Heart left ventricle (tissue), 16 donors: ENCODE data around the gene FOXO6. TPM values are rescaled to one million over a fixed set of nuclear protein-coding genes. Genes with fewer than 3 reads are reported as not detected.

Experiments used
- ATAC-seq, 4 donors: fragments of 200-7000 bp; cut with Tn5 transposase; one replicate each; pipeline ENCODE4 v1.9.1; 2020 to 2022; ENCODE audit warnings: moderate library complexity in 4 of 4, mild to moderate bottlenecking in 3 of 4, moderate number of reproducible peaks in 1 of 4
- DNase-seq, 5 donors: peaks; one replicate each; pipeline ENCODE4 v3.0.0-alpha.2; 2020
- H3K27ac ChIP-seq, 12 donors: fragments of 200-600 bp; sonication (generic) in 4 of 12; one replicate each; pipeline versions ENCODE4 v1.5.0 to v1.8.0; 2016 to 2022; ENCODE audit warnings: mild to moderate bottlenecking in 2 of 12
- H3K27me3 ChIP-seq, 9 donors: fragments of 200-600 bp; sonication (generic) in 2 of 9; one replicate each; pipeline versions ENCODE4 v1.5.1 to v1.8.0; 2016 to 2022; ENCODE audit warnings: mild to moderate bottlenecking in 3 of 9
- H3K36me3 ChIP-seq, 9 donors: fragments of 200-600 bp; sonication (generic) in 2 of 9; one replicate each; pipeline versions ENCODE4 v1.5.0 to v1.8.0; 2018 to 2022; ENCODE audit warnings: mild to moderate bottlenecking in 2 of 9
- H3K4me1 ChIP-seq, 12 donors: fragments of 200-600 bp; sonication (generic) in 4 of 12; one replicate each; pipeline versions ENCODE4 v1.5.0 to v1.8.0; 2016 to 2022; ENCODE audit warnings: mild to moderate bottlenecking in 3 of 12
- H3K4me3 ChIP-seq, 12 donors: fragments of 200-600 bp; sonication (generic) in 4 of 12; one replicate each; pipeline versions ENCODE4 v1.5.0 to v1.8.0; 2017 to 2022; ENCODE audit warnings: mild to moderate bottlenecking in 9 of 12, moderate library complexity in 4 of 12
- H3K9me3 ChIP-seq, 12 donors: fragments of 200-600 bp; sonication (generic) in 4 of 12; one replicate each; pipeline versions ENCODE4 v1.5.0 to v1.8.0; 2016 to 2022; ENCODE audit warnings: mild to moderate bottlenecking in 1 of 12
- POLR2A ChIP-seq, 2 donors: fragments of 450-650 bp; IDR thresholded peaks; one replicate each; pipeline ENCODE4 v1.6.1; 2017; ENCODE audit warnings: antibody characterized with exemption in 2 of 2, mild to moderate bottlenecking in 2 of 2, moderate library complexity in 2 of 2
- WGBS, 4 donors: extraction: QIAGEN DNeasy Blood & Tissue Kit in 2 of 4; methylation state at CpG; one replicate each; pipeline versions ENCODE4 v1.1.5 to v1.1.7; 2013 to 2018; 5-methylcytosine and 5-hydroxymethylcytosine counted together
- intact Hi-C, 10 donors: fragments of 100-400 bp; cut with DNase I; formaldehyde crosslinking; loops; one replicate each; pipeline versions ENCODE4 v1.11.1 to v1.14.2; 2022
- polyA plus RNA-seq, 2 donors: library from polyadenylated mRNA; stranded (reverse); fragments of 200-250 nt; gene quantifications; one replicate each; pipeline ENCODE4 v1.2.3, GENCODE V29; 2013
- total RNA-seq, 9 donors: library from RNA; depleted of rRNA in 2 of 9; stranded (reverse); fragments of >200 nt in 2 of 9; fragmentation: NEBNext Ultra II Directional in 3 of 9; extraction: Animal tissue kit (Norgen Biotek cat#: 25700) in 3 of 9; gene quantifications; one replicate each; pipeline versions ENCODE4 v1.1.0 to v1.2.4, GENCODE V29; 2016 to 2023
- TF ChIP-seq, protein P1 (sequence below), 12 donors: fragments of 200-600 bp; sonication (generic) in 4 of 12; IDR thresholded peaks; one replicate each; pipeline versions ENCODE4 v1.5.0 to v1.8.0; 2018 to 2022; ENCODE audit warnings: antibody characterized with exemption in 12 of 12, mild to moderate bottlenecking in 5 of 12
- donor health status: ischemic (EF 13 %, LVEDD 7.1; RV severe dilation, severe dysfunction).
- donor health status: healthy with polysubstance abuse.
- donor health status: DM: no; HTN: yes; CAD: no.
- donor health status: DM: no; HTN: no; CAD: no.
- donor health status: ischemic (EF 25% LVEDD 6.9; RV normal size, moderate dysfunction).
- donor health status: ischemic (EF 25% LVEDD 5.7; RV mildly dilated, moderate dysfunction).
- donor health status: healthy.
- donor health status: DM: yes; HTN: yes; CAD: no.
- donor health status: ischemic (EF 35%, LVEDD 5.7; RV mildly dilated, moderate dysfunction).
- donor health status: nonischemic (EF 11% LVEDD 7.7; RV severe dilation, severe dysfunction).
- donor health status: DM: yes; HTN: yes; CAD: no.
- donor health status: PGD.
- donor health status: ischemic (EF 29% LVEDD 5.4; RV normal size, mild dysfunction).
- donor health status: nonischemic (EF 23%, LVEDD 6.1; RV moderate dilation, normal function).

The FOXO6 gene
- total and polyA plus RNA-seq, 11 donors = 0.69 to 4.8 (median 1.4) TPM

GRCh38 chr1:41396084-41396483, 34.9 kb downstream of the FOXO6 start:
- no peak for ATAC-seq
- no peak for DNase-seq
- H3K27me3 ChIP-seq = peaks cover 0 to 4% (median 0%) of the 10 kb centered on the region in 9 donors
- intact Hi-C loops = loop anchor here in 1 of 10 donors (5.0 kb wide), 1 partner anchor 39 kb away; no protein-coding TSS in a partner anchor
- no peak for TF ChIP-seq POLR2A (IDR thresholded peaks at IDR 0.05)
- TF ChIP-seq, protein P1, sequence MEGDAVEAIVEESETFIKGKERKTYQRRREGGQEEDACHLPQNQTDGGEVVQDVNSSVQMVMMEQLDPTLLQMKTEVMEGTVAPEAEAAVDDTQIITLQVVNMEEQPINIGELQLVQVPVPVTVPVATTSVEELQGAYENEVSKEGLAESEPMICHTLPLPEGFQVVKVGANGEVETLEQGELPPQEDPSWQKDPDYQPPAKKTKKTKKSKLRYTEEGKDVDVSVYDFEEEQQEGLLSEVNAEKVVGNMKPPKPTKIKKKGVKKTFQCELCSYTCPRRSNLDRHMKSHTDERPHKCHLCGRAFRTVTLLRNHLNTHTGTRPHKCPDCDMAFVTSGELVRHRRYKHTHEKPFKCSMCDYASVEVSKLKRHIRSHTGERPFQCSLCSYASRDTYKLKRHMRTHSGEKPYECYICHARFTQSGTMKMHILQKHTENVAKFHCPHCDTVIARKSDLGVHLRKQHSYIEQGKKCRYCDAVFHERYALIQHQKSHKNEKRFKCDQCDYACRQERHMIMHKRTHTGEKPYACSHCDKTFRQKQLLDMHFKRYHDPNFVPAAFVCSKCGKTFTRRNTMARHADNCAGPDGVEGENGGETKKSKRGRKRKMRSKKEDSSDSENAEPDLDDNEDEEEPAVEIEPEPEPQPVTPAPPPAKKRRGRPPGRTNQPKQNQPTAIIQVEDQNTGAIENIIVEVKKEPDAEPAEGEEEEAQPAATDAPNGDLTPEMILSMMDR (IDR thresholded peaks at IDR 0.05) = no peak
- no peak overlapping the region for H3K4me3 ChIP-seq
- WGBS, 4 donors = 34 to 52% (median 45%) methylated on average over 12 to 14 of the region's 14 CpGs
- H3K36me3 ChIP-seq = no peaks in the 10 kb centered on the region
- peaks cover 0 to 9% (median 0%) of the 10 kb centered on the region in 12 donors for H3K9me3 ChIP-seq
- peaks cover 0 to 45% (median 5%) of the 10 kb centered on the region in 12 donors for H3K4me1 ChIP-seq
- no peak overlapping the region for H3K27ac ChIP-seq

GRCh38 chr1:41397020-41397419, 35.8 kb downstream of the FOXO6 start:
- intact Hi-C loops = loop anchor here in 1 of 10 donors (5.0 kb wide), 1 partner anchor 40 kb away; no protein-coding TSS in a partner anchor
- Histone ChIP-seq H3K27ac (no peak overlapping the region), H3K36me3 (no peaks in the 10 kb centered on the region), H3K4me1 (peaks cover 0 to 39% (median 5%) of the 10 kb centered on the region in 12 donors), H3K4me3 (no peak overlapping the region), H3K27me3 (peaks cover 0 to 4% (median 0%) of the 10 kb centered on the region in 9 donors), H3K9me3 (peaks cover 0 to 9% (median 0%) of the 10 kb centered on the region in 12 donors)
- TF ChIP-seq, protein P1 (IDR thresholded peaks at IDR 0.05) = no peak
- TF ChIP-seq POLR2A (IDR thresholded peaks at IDR 0.05) = no peak
- no peak for DNase-seq
- ATAC-seq = no peak
- 75 to 86% (median 80%) methylated on average over 5 of the region's 5 CpGs for WGBS, 4 donors

- no peak for DNase-seq
- intact Hi-C loops = loop anchor here in 1 of 10 donors (5.0 kb wide), 1 partner anchor 41 kb away; no protein-coding TSS in a partner anchor
- 80 to 94% (median 82%) methylated on average over 3 of the region's 3 CpGs for WGBS, 4 donors
- peaks cover 0 to 38% (median 5%) of the 10 kb centered on the region in 12 donors for H3K4me1 ChIP-seq
- no peaks in the 10 kb centered on the region for H3K36me3 ChIP-seq
- no peak overlapping the region for H3K4me3 ChIP-seq
- no peak overlapping the region for H3K27ac ChIP-seq
- TF ChIP-seq, protein P1 (IDR thresholded peaks at IDR 0.05) = no peak
- ATAC-seq = peak in 2 of 4 donors; percentile 11 to 30
- H3K9me3 ChIP-seq = peaks cover 0 to 9% (median 0%) of the 10 kb centered on the region in 12 donors
- H3K27me3 ChIP-seq = peaks cover 0 to 4% (median 0%) of the 10 kb centered on the region in 9 donors
Observed at GRCh38 chr1:41397753-41398330, 36.6 kb downstream of the FOXO6 start.

DNA sequence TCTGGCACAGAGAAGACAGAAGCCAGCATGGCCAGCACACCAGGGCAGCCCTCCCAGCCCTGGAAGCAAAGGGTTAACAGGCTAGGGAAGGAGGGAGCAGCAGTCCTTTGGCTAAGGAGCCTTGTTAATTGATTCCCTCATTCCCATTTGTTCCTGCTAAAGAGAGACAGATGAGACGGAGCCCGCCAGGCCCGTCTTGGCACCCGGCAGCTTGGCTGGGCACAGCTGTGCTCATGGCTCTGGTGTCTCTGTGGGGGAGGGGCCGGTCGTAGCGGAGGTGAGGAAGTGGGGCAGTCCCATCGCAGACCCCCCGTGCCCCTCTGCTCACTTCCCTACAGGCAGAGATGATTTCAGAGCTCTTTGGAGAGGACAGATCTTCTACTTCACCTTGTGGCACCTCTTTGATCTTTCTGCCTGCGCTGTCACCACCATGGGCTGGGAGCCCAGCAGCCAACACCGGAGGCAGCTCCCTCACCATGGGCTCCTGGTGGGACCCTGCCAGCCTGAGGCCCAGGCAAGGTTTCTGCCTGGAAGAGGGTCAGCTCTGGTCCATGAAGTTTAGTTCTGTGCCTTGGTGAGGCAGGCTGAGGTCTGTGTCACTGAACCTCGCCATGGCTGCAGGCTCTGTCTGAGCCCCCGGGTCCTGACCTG, 38.0 kb downstream of the FOXO6 start:
- DNase-seq = peak in 3 of 5 donors; percentile 33 to 70 (median 56)
- H3K27me3 ChIP-seq = peaks cover 0 to 4% (median 0%) of the 10 kb centered on the region in 9 donors
- H3K4me1 ChIP-seq = peaks cover 0 to 38% (median 5%) of the 10 kb centered on the region in 12 donors
- peaks cover 0 to 9% (median 0%) of the 10 kb centered on the region in 12 donors for H3K9me3 ChIP-seq
- peak; percentile 65 to 71 (median 69) for ATAC-seq
- H3K36me3 ChIP-seq = no peaks in the 10 kb centered on the region
- intact Hi-C loops = loop anchor here in 1 of 10 donors (5.0 kb wide), 1 partner anchor 42 kb away; no protein-coding TSS in a partner anchor
- H3K27ac ChIP-seq = peak overlapping the region in 3 of 12 donors; percentile 19 to 42 (median 22)
- 23 to 45% (median 32%) methylated on average over 13 of the region's 13 CpGs for WGBS, 4 donors
- no peak overlapping the region for H3K4me3 ChIP-seq
- TF ChIP-seq, protein P1 (IDR thresholded peaks at IDR 0.05) = no peak
- TF ChIP-seq POLR2A (IDR thresholded peaks at IDR 0.05) = no peak
